GM23338 (cell line): Measurements from ENCODE around the gene ELL2. TPM values are rescaled to one million over a fixed set of nuclear protein-coding genes. Genes with fewer than 3 reads are reported as not detected.

Source experiments
- ATAC-seq: fragments of 200-7000 bp; cut with Tn5 transposase; 3 replicates; pipeline ENCODE4 v1.9.1; 2020
- DNase-seq: peaks from one replicate; pipeline ENCODE4 v3.0.0-alpha.2; 2015; ENCODE audit warnings: low spot score
- H2AFZ ChIP-seq: fragments of 200-600 bp; sonication (generic); 2 replicates; pipeline ENCODE4 v1.8.0; 2016; ENCODE audit warnings: antibody characterized with exemption, mild to moderate bottlenecking, moderate library complexity
- H3F3A ChIP-seq: fragments of 200-600 bp; sonication (generic); replicated peaks from 2 replicates; pipeline ENCODE4 v1.8.0; 2017; ENCODE audit warnings: antibody characterized with exemption, mixed run types, low read depth
- H3K27ac ChIP-seq: fragments of 200-600 bp; sonication (generic); 2 replicates; pipeline ENCODE4 v1.6.1; 2016; ENCODE audit warnings: low read depth
- H3K27me3 ChIP-seq: fragments of 200-600 bp; sonication (generic); 2 replicates; pipeline ENCODE4 v1.8.0; 2016; ENCODE audit warnings: mild to moderate bottlenecking, mixed run types, moderate library complexity; ENCODE audit not compliant: insufficient read depth
- H3K36me3 ChIP-seq: fragments of 200-600 bp; sonication (generic); 2 replicates; pipeline ENCODE4 v1.8.0; 2016; ENCODE audit warnings: mild to moderate bottlenecking; ENCODE audit not compliant: insufficient read depth
- H3K4me1 ChIP-seq: fragments of 200-600 bp; sonication (generic); 2 replicates; pipeline ENCODE4 v1.8.0; 2016; ENCODE audit warnings: mild to moderate bottlenecking, moderate library complexity; ENCODE audit not compliant: insufficient read depth
- H3K4me2 ChIP-seq: fragments of 200-600 bp; sonication (generic); 2 replicates; pipeline ENCODE4 v1.7.1; 2017; ENCODE audit warnings: mixed run types
- H3K4me3 ChIP-seq: fragments of 200-600 bp; sonication (generic); 2 replicates; pipeline ENCODE4 v1.6.1; 2016; ENCODE audit warnings: mixed run types
- H3K79me2 ChIP-seq: fragments of 200-600 bp; sonication (generic); replicated peaks from 2 replicates; pipeline ENCODE4 v1.8.0; 2017; ENCODE audit warnings: mild to moderate bottlenecking; ENCODE audit not compliant: insufficient read depth
- H3K9me2 ChIP-seq: fragments of 200-600 bp; sonication (generic); 2 replicates; pipeline ENCODE4 v1.8.0; 2017; ENCODE audit not compliant: insufficient read depth
- H4K20me1 ChIP-seq: fragments of 200-600 bp; sonication (generic); replicated peaks from 2 replicates; pipeline ENCODE4 v1.8.0; 2017; ENCODE audit warnings: mild to moderate bottlenecking; ENCODE audit not compliant: insufficient read depth
- H3K27ac Mint-ChIP-seq: 2 replicates; pipeline ENCODE4 v1.8.0; 2020; ENCODE audit warnings: inconsistent platforms, mild to moderate bottlenecking, moderate library complexity, mixed read lengths
- H3K27me3 Mint-ChIP-seq: 3 replicates; pipeline ENCODE4 v1.8.0; 2022; ENCODE audit warnings: low read depth, mild to moderate bottlenecking, moderate library complexity, mixed read lengths, inconsistent platforms; ENCODE audit not compliant: insufficient read depth, poor library complexity
- H3K36me3 Mint-ChIP-seq: 3 replicates; pipeline ENCODE4 v1.8.0; 2021; ENCODE audit warnings: low read depth, mild to moderate bottlenecking, inconsistent platforms, moderate library complexity, mixed read lengths
- H3K4me1 Mint-ChIP-seq: 3 replicates; pipeline ENCODE4 v1.8.0; 2020; ENCODE audit warnings: mild to moderate bottlenecking, inconsistent platforms, mixed read lengths
- H3K4me3 Mint-ChIP-seq: 3 replicates; pipeline ENCODE4 v1.8.0; 2021; ENCODE audit warnings: moderate library complexity, mild to moderate bottlenecking, inconsistent platforms, mixed read lengths
- H3K9me3 Mint-ChIP-seq: 3 replicates; pipeline ENCODE4 v1.8.0; 2020; ENCODE audit warnings: moderate library complexity, mild to moderate bottlenecking, inconsistent platforms, mixed read lengths
- CREB1 ChIP-seq: fragments of 250-450 bp; sonication (Bioruptor Pico); IDR thresholded peaks from 2 replicates; pipeline ENCODE4 v1.5.0; 2020; ENCODE audit warnings: low read depth, mild to moderate bottlenecking, moderate library complexity
- CTCF ChIP-seq, 2 experiments: fragments of 200-600 bp in 1 of 2; sonication (generic) in 1 of 2; conservative IDR thresholded peaks; 2 replicates each; pipeline versions ENCODE4 v1.5.1 to v1.6.1; 2016 to 2017; ENCODE audit warnings: antibody characterized with exemption in 2 of 2, low read depth in 2 of 2, mild to moderate bottlenecking in 2 of 2, moderate library complexity in 1 of 2
- EZH2 ChIP-seq: fragments of 200-600 bp; sonication (generic); IDR thresholded peaks from one replicate; pipeline ENCODE4 v1.8.0; 2017; ENCODE audit warnings: antibody characterized with exemption, mild to moderate bottlenecking, low read depth; ENCODE audit not compliant: unreplicated experiment
- EZH2phosphoT487 ChIP-seq: fragments of 200-600 bp; sonication (generic); IDR thresholded peaks from one replicate; pipeline ENCODE4 v1.8.1; 2018; ENCODE audit warnings: antibody characterized with exemption; ENCODE audit not compliant: unreplicated experiment
- JUNB ChIP-seq: IDR thresholded peaks from one replicate; pipeline ENCODE4 v1.6.1; 2016; ENCODE audit warnings: antibody characterized with exemption; ENCODE audit not compliant: unreplicated experiment
- NANOG ChIP-seq: IDR thresholded peaks from 2 replicates; pipeline ENCODE4 v1.6.1; 2016; ENCODE audit warnings: antibody characterized with exemption, borderline replicate concordance
- POLR2AphosphoS5 ChIP-seq: IDR thresholded peaks from 2 replicates; pipeline ENCODE4 v1.6.1; 2016; ENCODE audit warnings: antibody characterized with exemption, low read depth
- STAT1 ChIP-seq: IDR thresholded peaks from one replicate; pipeline ENCODE4 v1.6.1; 2016; ENCODE audit warnings: antibody characterized with exemption; ENCODE audit not compliant: unreplicated experiment
- ZNF114 ChIP-seq: fragments of 250-450 bp; sonication (Bioruptor Pico); IDR thresholded peaks from 2 replicates; pipeline ENCODE4 v1.5.0; 2020; ENCODE audit warnings: mild to moderate bottlenecking, moderate library complexity
- ZNF331 ChIP-seq: fragments of 250-450 bp; sonication (Bioruptor Pico); IDR thresholded peaks from 2 replicates; pipeline ENCODE4 v1.5.0; 2020; ENCODE audit warnings: low read depth, mild to moderate bottlenecking, moderate library complexity
- ZNF462 ChIP-seq: fragments of 250-450 bp; sonication (Bioruptor Pico); IDR thresholded peaks from 2 replicates; pipeline ENCODE4 v1.5.0; 2020; ENCODE audit warnings: mild to moderate bottlenecking, moderate library complexity
- polyA plus RNA-seq: library from polyadenylated mRNA; unstranded; fragments of >200 nt; fragmentation: Nextera tagmentation; extraction: Ambion mirVana; gene quantifications from 2 replicates; pipeline ENCODE4 v1.2.1, GENCODE V29; 2016
- total RNA-seq: library from RNA; depleted of rRNA; stranded (reverse); fragments of >200 nt; shearing (Covaris generic); gene quantifications from 2 replicates; pipeline ENCODE4 v1.2.3, GENCODE V29; 2014
- TF ChIP-seq, protein P1 (sequence below): IDR thresholded peaks from one replicate; pipeline ENCODE4 v1.6.1; 2018; ENCODE audit warnings: antibody characterized with exemption; ENCODE audit not compliant: unreplicated experiment
- TF ChIP-seq, protein P2 (sequence below): IDR thresholded peaks from 2 replicates; pipeline ENCODE4 v1.6.1; 2016; ENCODE audit warnings: antibody characterized with exemption

ELL2 gene
- total and polyA plus RNA-seq, 2 experiments from 2014 or later, result 7.4 to 32.6 TPM

DNA sequence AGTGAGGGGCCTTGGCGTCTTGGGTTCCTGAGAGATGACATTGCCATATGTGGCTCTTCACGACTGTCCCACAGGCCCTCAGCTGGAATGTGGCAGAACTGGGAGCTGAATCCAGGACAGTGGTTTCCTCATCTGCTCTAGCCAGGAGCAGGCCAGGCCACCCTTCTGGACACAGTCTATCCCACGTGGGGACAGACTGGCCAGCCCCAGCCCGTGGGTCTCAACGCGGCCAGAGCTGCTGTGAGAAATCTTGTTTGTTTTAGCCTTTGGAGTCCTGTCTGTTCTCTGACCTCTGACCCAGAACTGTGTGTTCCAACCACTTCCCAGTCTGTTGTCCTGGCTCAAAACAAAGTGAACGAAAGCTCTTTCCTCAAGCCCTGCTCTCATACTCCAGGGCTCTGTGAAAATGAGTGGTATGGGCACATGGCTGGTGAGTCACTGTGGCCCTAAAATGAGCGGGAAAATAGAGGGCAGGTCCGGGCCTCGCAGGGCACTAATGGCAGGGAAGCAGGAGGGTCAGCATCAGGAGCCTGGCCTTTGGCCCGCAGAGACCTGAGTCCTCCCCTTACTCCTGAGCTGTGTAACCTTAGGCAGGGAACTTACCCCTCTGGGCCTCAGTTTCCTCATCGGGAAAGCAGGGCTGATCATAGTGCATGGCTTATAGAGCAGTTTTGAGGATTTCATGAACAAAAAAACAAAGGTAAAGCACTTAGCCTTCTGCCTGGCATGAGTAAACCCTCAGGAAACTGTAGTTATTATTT is 104.3 kb downstream of the ELL2 start:
- no peaks in the 10 kb centered on the region for H3K36me3 ChIP-seq
- no peak overlapping the region for H3K4me2 ChIP-seq
- H3K27ac ChIP-seq, result no peak overlapping the region
- TF ChIP-seq CREB1 (CRISPR knock-in tag) (no peak), ZNF331 (no peak), ZNF114 (no peak), ZNF462 (no peak), EZH2phosphoT487 (no peak), EZH2 (no peak), NANOG (no peak), CTCF (conservative IDR thresholded peaks at IDR 0.05; ENCODE audit: low read depth in 2 of 2) (no peak), POLR2AphosphoS5 (no peak), JUNB (no peak), STAT1 (no peak)
- TF ChIP-seq, protein P1, sequence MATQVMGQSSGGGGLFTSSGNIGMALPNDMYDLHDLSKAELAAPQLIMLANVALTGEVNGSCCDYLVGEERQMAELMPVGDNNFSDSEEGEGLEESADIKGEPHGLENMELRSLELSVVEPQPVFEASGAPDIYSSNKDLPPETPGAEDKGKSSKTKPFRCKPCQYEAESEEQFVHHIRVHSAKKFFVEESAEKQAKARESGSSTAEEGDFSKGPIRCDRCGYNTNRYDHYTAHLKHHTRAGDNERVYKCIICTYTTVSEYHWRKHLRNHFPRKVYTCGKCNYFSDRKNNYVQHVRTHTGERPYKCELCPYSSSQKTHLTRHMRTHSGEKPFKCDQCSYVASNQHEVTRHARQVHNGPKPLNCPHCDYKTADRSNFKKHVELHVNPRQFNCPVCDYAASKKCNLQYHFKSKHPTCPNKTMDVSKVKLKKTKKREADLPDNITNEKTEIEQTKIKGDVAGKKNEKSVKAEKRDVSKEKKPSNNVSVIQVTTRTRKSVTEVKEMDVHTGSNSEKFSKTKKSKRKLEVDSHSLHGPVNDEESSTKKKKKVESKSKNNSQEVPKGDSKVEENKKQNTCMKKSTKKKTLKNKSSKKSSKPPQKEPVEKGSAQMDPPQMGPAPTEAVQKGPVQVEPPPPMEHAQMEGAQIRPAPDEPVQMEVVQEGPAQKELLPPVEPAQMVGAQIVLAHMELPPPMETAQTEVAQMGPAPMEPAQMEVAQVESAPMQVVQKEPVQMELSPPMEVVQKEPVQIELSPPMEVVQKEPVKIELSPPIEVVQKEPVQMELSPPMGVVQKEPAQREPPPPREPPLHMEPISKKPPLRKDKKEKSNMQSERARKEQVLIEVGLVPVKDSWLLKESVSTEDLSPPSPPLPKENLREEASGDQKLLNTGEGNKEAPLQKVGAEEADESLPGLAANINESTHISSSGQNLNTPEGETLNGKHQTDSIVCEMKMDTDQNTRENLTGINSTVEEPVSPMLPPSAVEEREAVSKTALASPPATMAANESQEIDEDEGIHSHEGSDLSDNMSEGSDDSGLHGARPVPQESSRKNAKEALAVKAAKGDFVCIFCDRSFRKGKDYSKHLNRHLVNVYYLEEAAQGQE, result no peak
- TF ChIP-seq, protein P2, sequence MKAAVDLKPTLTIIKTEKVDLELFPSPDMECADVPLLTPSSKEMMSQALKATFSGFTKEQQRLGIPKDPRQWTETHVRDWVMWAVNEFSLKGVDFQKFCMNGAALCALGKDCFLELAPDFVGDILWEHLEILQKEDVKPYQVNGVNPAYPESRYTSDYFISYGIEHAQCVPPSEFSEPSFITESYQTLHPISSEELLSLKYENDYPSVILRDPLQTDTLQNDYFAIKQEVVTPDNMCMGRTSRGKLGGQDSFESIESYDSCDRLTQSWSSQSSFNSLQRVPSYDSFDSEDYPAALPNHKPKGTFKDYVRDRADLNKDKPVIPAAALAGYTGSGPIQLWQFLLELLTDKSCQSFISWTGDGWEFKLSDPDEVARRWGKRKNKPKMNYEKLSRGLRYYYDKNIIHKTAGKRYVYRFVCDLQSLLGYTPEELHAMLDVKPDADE, result no peak
- H2AFZ ChIP-seq, result no peak overlapping the region
- Mint-ChIP-seq H3K36me3 (no peaks in the 10 kb centered on the region), H3K4me1 (peaks cover 16% of the 10 kb centered on the region), H3K9me3 (no peaks in the 10 kb centered on the region), H3K27ac (no peak overlapping the region), H3K4me3 (no peak overlapping the region), H3K27me3 (peaks cover 7% of the 10 kb centered on the region)
- no peaks in the 10 kb centered on the region; the same call in 1 of the 2 replicates for H3K4me1 ChIP-seq
- H3K4me3 ChIP-seq, result no peak overlapping the region
- no peaks in the 10 kb centered on the region for H3K27me3 ChIP-seq
- H3K9me2 ChIP-seq, result no peaks in the 10 kb centered on the region
- H3F3A ChIP-seq, result no peaks in the 10 kb centered on the region
- no peaks in the 10 kb centered on the region for H4K20me1 ChIP-seq
- ATAC-seq (no peak), DNase-seq (no peak)
- H3K79me2 ChIP-seq, result no peaks in the 10 kb centered on the region
